CD4-positive, CD25-positive, alpha-beta regulatory T cell (primary cell): ENCODE measurements around the gene KLHL7. TPM values are rescaled to one million over a fixed set of nuclear protein-coding genes. Genes with fewer than 3 reads are reported as not detected.
"Not testable (repeated sequence)": the region's sequence is repeated elsewhere in the genome, so short reads cannot be mapped to it uniquely, and the experiment has no call there.

Experiments
- ATAC-seq, 2 donors: fragments of 150-1000 bp; cut with Tn5 transposase; one replicate each; pipeline ENCODE4 v1.10.0; 2021; ENCODE audit warnings: low read depth in 2 of 2, moderate number of reproducible peaks in 2 of 2, moderate library complexity in 1 of 2
- DNase-seq, 3 donors: peaks; one replicate each; pipeline versions ENCODE4 v3.0.0 to v3.0.0-alpha.2; 2012 to 2022; ENCODE audit warnings: mixed read lengths in 1 of 3
- H3K27ac ChIP-seq: one replicate; pipeline ENCODE4 v1.7.0; 2013; ENCODE audit warnings: mild to moderate bottlenecking, low read length; ENCODE audit not compliant: insufficient read depth, poor library complexity, severe bottlenecking
- H3K27me3 ChIP-seq: one replicate; pipeline ENCODE4 v1.7.0; 2013; ENCODE audit warnings: low read length; ENCODE audit not compliant: control insufficient read depth, insufficient read depth
- H3K36me3 ChIP-seq: one replicate; pipeline ENCODE4 v1.7.0; 2013; ENCODE audit warnings: mild to moderate bottlenecking, low read length, moderate library complexity; ENCODE audit not compliant: control insufficient read depth, insufficient read depth
- H3K4me1 ChIP-seq: 2 replicates; pipeline ENCODE4 v1.7.0; 2013; ENCODE audit warnings: mild to moderate bottlenecking, low read length; ENCODE audit not compliant: insufficient read depth, control insufficient read depth, poor library complexity, severe bottlenecking
- H3K4me3 ChIP-seq: one replicate; pipeline ENCODE4 v1.7.0; 2013; ENCODE audit warnings: low read depth, mild to moderate bottlenecking, low read length, moderate library complexity
- H3K9me3 ChIP-seq, 2 experiments: 1 replicate in 1 of 2; 2 replicates in 1 of 2; pipeline ENCODE4 v1.7.0; 2013; ENCODE audit warnings: low read length in 2 of 2, mild to moderate bottlenecking in 1 of 2, moderate library complexity in 1 of 2; ENCODE audit not compliant: control insufficient read depth in 2 of 2
- H3K27ac Mint-ChIP-seq, 3 donors: one replicate each; pipeline ENCODE4 v1.8.0; 2020 to 2022; ENCODE audit warnings: mild to moderate bottlenecking in 3 of 3, mixed read lengths in 3 of 3, moderate library complexity in 2 of 3
- H3K27me3 Mint-ChIP-seq: one replicate; pipeline ENCODE4 v1.8.0; 2022; ENCODE audit warnings: mild to moderate bottlenecking, mixed read lengths
- H3K36me3 Mint-ChIP-seq: one replicate; pipeline ENCODE4 v1.8.0; 2020; ENCODE audit warnings: mixed read lengths
- H3K4me1 Mint-ChIP-seq, 4 donors: one replicate each; pipeline ENCODE4 v1.8.0; 2020 to 2022; ENCODE audit warnings: mixed read lengths in 4 of 4, mild to moderate bottlenecking in 1 of 4
- H3K4me3 Mint-ChIP-seq, 4 donors: one replicate each; pipeline ENCODE4 v1.8.0; 2020 to 2022; ENCODE audit warnings: mild to moderate bottlenecking in 4 of 4, mixed read lengths in 4 of 4, moderate library complexity in 3 of 4
- H3K9me3 Mint-ChIP-seq, 7 donors: one replicate each; pipeline ENCODE4 v1.8.0; 2020 to 2022; ENCODE audit warnings: mixed read lengths in 7 of 7, mild to moderate bottlenecking in 3 of 7, moderate library complexity in 2 of 7
- polyA plus RNA-seq, 4 donors: library from polyadenylated mRNA; unstranded; fragments of 300-500 nt; fragmentation: Illumina TruSeq; gene quantifications; one replicate each; pipeline ENCODE4 v1.2.3, GENCODE V29; 2021
- total RNA-seq: library from RNA; stranded (reverse); gene quantifications from one replicate; pipeline ENCODE4 v1.2.3, GENCODE V29; 2022

Gene KLHL7
- total and polyA plus RNA-seq, 5 donors from 2014 or later, result 19.7 to 32.4 (median 25.9) TPM

- H3K36me3 Mint-ChIP-seq, result peaks cover 13% of the 10 kb centered on the region
- H3K9me3 Mint-ChIP-seq, result peaks cover 0 to 2% (median 0%) of the 10 kb centered on the region in 7 donors
- H3K27me3 ChIP-seq, result peaks cover 3% of the 10 kb centered on the region
- H3K4me3 Mint-ChIP-seq, result peak overlapping the region; percentile 92 to 99 (median 96)
- H3K36me3 ChIP-seq, result peaks cover 25% of the 10 kb centered on the region
- peak overlapping the region; percentile 33 for H3K27ac ChIP-seq
- peak overlapping the region; percentile 68 for H3K4me3 ChIP-seq
- no peaks in the 10 kb centered on the region for H3K27me3 Mint-ChIP-seq
- DNase-seq, result no peak
- no peaks in the 10 kb centered on the region for H3K9me3 ChIP-seq
- no peak for ATAC-seq
- H3K27ac Mint-ChIP-seq, result peak overlapping the region; percentile 45 to 97 (median 67)
- peaks cover 37% of the 10 kb centered on the region for H3K4me1 ChIP-seq
- peaks cover 9 to 51% (median 24%) of the 10 kb centered on the region in 4 donors for H3K4me1 Mint-ChIP-seq
Measured at GRCh38 chr7:23183279-23184012, 77.9 kb downstream of the KLHL7 start.

- peaks cover 37% of the 10 kb centered on the region for H3K4me1 ChIP-seq
- H3K4me3 Mint-ChIP-seq, result peak overlapping the region; percentile 59 to 99 (median 94)
Measured at GRCh38 chr7:23184291-23184690, 78.7 kb downstream of the KLHL7 start.

GRCh38 chr7:23184709-23185359 lies 79.2 kb downstream of the KLHL7 start:
- Mint-ChIP-seq H3K27ac (peak overlapping the region in 1 of 3 donors; percentile 97), H3K4me3 (peak overlapping the region in 2 of 4 donors; percentile 24 to 92), H3K4me1 (peaks cover 9 to 51% (median 27%) of the 10 kb centered on the region in 4 donors), H3K27me3 (no peaks in the 10 kb centered on the region), H3K36me3 (peaks cover 15% of the 10 kb centered on the region), H3K9me3 (peaks cover 0 to 2% (median 0%) of the 10 kb centered on the region in 7 donors)
- H3K4me1 ChIP-seq, result peaks cover 37% of the 10 kb centered on the region
- no peaks in the 10 kb centered on the region for H3K9me3 ChIP-seq
- ATAC-seq, result no peak
- H3K36me3 ChIP-seq, result peaks cover 33% of the 10 kb centered on the region
- H3K27me3 ChIP-seq, result no peaks in the 10 kb centered on the region
- H3K27ac ChIP-seq, result no peak overlapping the region
- DNase-seq, result peak in 1 of 3 donors; percentile 28
- peak overlapping the region; percentile 16 for H3K4me3 ChIP-seq

More at GRCh38 chr7:23184291-23184690, 78.7 kb downstream of the KLHL7 start:
- peak overlapping the region; percentile 68 for H3K4me3 ChIP-seq
- no peak for ATAC-seq
- Mint-ChIP-seq H3K4me1 (peaks cover 9 to 51% (median 26%) of the 10 kb centered on the region in 4 donors), H3K27ac (peak overlapping the region in 1 of 3 donors; percentile 97), H3K36me3 (peaks cover 15% of the 10 kb centered on the region), H3K27me3 (no peaks in the 10 kb centered on the region), H3K9me3 (peaks cover 0 to 2% (median 0%) of the 10 kb centered on the region in 7 donors)
- H3K27me3 ChIP-seq, result no peaks in the 10 kb centered on the region
- H3K27ac ChIP-seq, result peak overlapping the region; percentile 33
- H3K36me3 ChIP-seq, result peaks cover 31% of the 10 kb centered on the region
- no peaks in the 10 kb centered on the region for H3K9me3 ChIP-seq
- DNase-seq, result no peak

- Mint-ChIP-seq H3K4me3 (no peak overlapping the region), H3K27me3 (no peaks in the 10 kb centered on the region), H3K9me3 (peaks cover 0 to 2% (median 0%) of the 10 kb centered on the region in 7 donors), H3K4me1 (peaks cover 9 to 45% (median 27%) of the 10 kb centered on the region in 4 donors), H3K27ac (no peak overlapping the region), H3K36me3 (peaks cover 19% of the 10 kb centered on the region)
- Histone ChIP-seq H3K9me3 (no peaks in the 10 kb centered on the region), H3K4me3 (no peak overlapping the region), H3K36me3 (peaks cover 37% of the 10 kb centered on the region), H3K27ac (no peak overlapping the region), H3K27me3 (no peaks in the 10 kb centered on the region), H3K4me1 (peaks cover 37% of the 10 kb centered on the region)
- DNase-seq (no peak), ATAC-seq (no peak)
Measured at GRCh38 chr7:23185980-23186379, 80.4 kb downstream of the KLHL7 start.

GRCh38 chr7:23191022-23191421 lies 85.4 kb downstream of the KLHL7 start:
- Histone ChIP-seq H3K27ac (no peak overlapping the region), H3K9me3 (no peaks in the 10 kb centered on the region), H3K27me3 (no peaks in the 10 kb centered on the region), H3K4me1 (no peaks in the 10 kb centered on the region), H3K4me3 (no peak overlapping the region), H3K36me3 (peaks cover 43% of the 10 kb centered on the region)
- DNase-seq, result no peak
- Mint-ChIP-seq H3K27me3 (no peaks in the 10 kb centered on the region), H3K27ac (no peak overlapping the region), H3K4me3 (no peak overlapping the region), H3K9me3 (peaks cover 0 to 2% (median 0%) of the 10 kb centered on the region in 7 donors), H3K36me3 (peaks cover 28% of the 10 kb centered on the region), H3K4me1 (peaks cover 4 to 10% (median 6%) of the 10 kb centered on the region in 4 donors)
- no peak for ATAC-seq

- H3K4me1 ChIP-seq, DNase-seq, H3K9me3 Mint-ChIP-seq, ATAC-seq, H3K27ac ChIP-seq, H3K4me1 Mint-ChIP-seq, H3K4me3 Mint-ChIP-seq, H3K27ac Mint-ChIP-seq, H3K9me3 ChIP-seq, H3K27me3 Mint-ChIP-seq, H3K27me3 ChIP-seq, H3K4me3 ChIP-seq: not testable (repeated sequence)
- H3K36me3 ChIP-seq, result peaks cover 37% of the 10 kb centered on the region
- H3K36me3 Mint-ChIP-seq, result peaks cover 32% of the 10 kb centered on the region
Measured at GRCh38 chr7:23193650-23194227, 88.2 kb downstream of the KLHL7 start.

- Mint-ChIP-seq H3K9me3 (peaks cover 0 to under 1% (median 0%) of the 10 kb centered on the region in 7 donors), H3K27ac (no peak overlapping the region), H3K4me3 (no peak overlapping the region), H3K4me1 (peaks cover 0 to 4% (median 3%) of the 10 kb centered on the region in 4 donors), H3K27me3 (no peaks in the 10 kb centered on the region), H3K36me3 (peaks cover 40% of the 10 kb centered on the region)
- no peak overlapping the region for H3K27ac ChIP-seq
- DNase-seq (no peak), ATAC-seq (no peak)
- no peaks in the 10 kb centered on the region for H3K4me1 ChIP-seq
- no peaks in the 10 kb centered on the region for H3K27me3 ChIP-seq
- no peak overlapping the region for H3K4me3 ChIP-seq
- H3K9me3 ChIP-seq, result no peaks in the 10 kb centered on the region
- H3K36me3 ChIP-seq, result peaks cover 53% of the 10 kb centered on the region
Measured at GRCh38 chr7:23196306-23196705, 90.7 kb downstream of the KLHL7 start.
